ENCODE measurements around the gene MYMK. TPM values are rescaled to one million over a fixed set of nuclear protein-coding genes. Genes with fewer than 3 reads are reported as not detected.

Gene MYMK
- total RNA-seq, 3 donors from 2014 or later (not counting 1 experiment from before 2014, with no cell fraction given): not detected

- Mint-ChIP-seq H3K4me3 (no peak overlapping the region), H3K4me1 (peaks cover 16% of the 10 kb centered on the region in 2 donors), H3K27ac (no peak overlapping the region), H3K9me3 (no peaks in the 10 kb centered on the region), H3K36me3 (no peaks in the 10 kb centered on the region), H3K27me3 (ENCODE audit: low read depth in 2 of 2) (peaks cover 8 to 13% of the 10 kb centered on the region in 2 donors)
- DNase-seq (no peak), ATAC-seq (no peak)
- intact Hi-C loops (cut with micrococcal nuclease): no loop called here
- Histone ChIP-seq H3K27ac (ENCODE audit: low read length) (no peak overlapping the region), H3K27me3 (ENCODE audit: control insufficient read depth, insufficient read depth, low read length) (peaks cover 16% of the 10 kb centered on the region), H3K9me3 (ENCODE audit: control insufficient read depth, insufficient read depth, low read length) (no peaks in the 10 kb centered on the region), H3K36me3 (ENCODE audit: control insufficient read depth, insufficient read depth, low read length) (no peaks in the 10 kb centered on the region), H3K4me3 (ENCODE audit: low read length) (no peak overlapping the region), H3K4me1 (ENCODE audit: control insufficient read depth, insufficient read depth, low read length) (peaks cover 27% of the 10 kb centered on the region)
- WGBS (ENCODE audit: insufficient coverage): 93% methylated on average over 31 of the region's 31 CpGs
- TF ChIP-seq CTCF (IDR thresholded peaks at IDR 0.05): no peak
Measured at GRCh38 chr9:133553973-133554713, 29.4 kb upstream of the MYMK start.

GRCh38 chr9:133553123-133553522, 28.4 kb upstream of the MYMK start:
- no peak overlapping the region for H3K27ac Mint-ChIP-seq
- no peaks in the 10 kb centered on the region for H3K9me3 Mint-ChIP-seq
- DNase-seq: no peak
- Histone ChIP-seq H3K27me3 (ENCODE audit: control insufficient read depth, insufficient read depth, low read length) (peaks cover 16% of the 10 kb centered on the region), H3K27ac (ENCODE audit: low read length) (no peak overlapping the region), H3K36me3 (ENCODE audit: control insufficient read depth, insufficient read depth, low read length) (no peaks in the 10 kb centered on the region), H3K4me1 (ENCODE audit: control insufficient read depth, insufficient read depth, low read length) (peaks cover 17% of the 10 kb centered on the region), H3K4me3 (ENCODE audit: low read length) (no peak overlapping the region), H3K9me3 (ENCODE audit: control insufficient read depth, insufficient read depth, low read length) (no peaks in the 10 kb centered on the region)
- peaks cover 8% of the 10 kb centered on the region in 2 donors for H3K4me1 Mint-ChIP-seq
- no peak for TF ChIP-seq CTCF (IDR thresholded peaks at IDR 0.05)
- no peaks in the 10 kb centered on the region for H3K36me3 Mint-ChIP-seq
- intact Hi-C loops (cut with micrococcal nuclease): no loop called here
- H3K27me3 Mint-ChIP-seq (ENCODE audit: low read depth in 2 of 2): peaks cover 5 to 8% of the 10 kb centered on the region in 2 donors
- ATAC-seq: no peak
- no peak overlapping the region for H3K4me3 Mint-ChIP-seq
- 90% methylated on average over 10 of the region's 10 CpGs for WGBS (ENCODE audit: insufficient coverage)

- Mint-ChIP-seq H3K36me3 (no peaks in the 10 kb centered on the region), H3K27me3 (ENCODE audit: low read depth in 2 of 2) (peaks cover 2 to 8% of the 10 kb centered on the region in 2 donors), H3K27ac (no peak overlapping the region), H3K4me1 (no peaks in the 10 kb centered on the region), H3K4me3 (no peak overlapping the region), H3K9me3 (no peaks in the 10 kb centered on the region)
- ATAC-seq (no peak), DNase-seq (no peak)
- no peak overlapping the region for H3K27ac ChIP-seq (ENCODE audit: low read length)
- no peak for TF ChIP-seq CTCF (IDR thresholded peaks at IDR 0.05)
- intact Hi-C loops (cut with micrococcal nuclease): no loop called here
- no peak overlapping the region for H3K4me3 ChIP-seq (ENCODE audit: low read length)
- no peaks in the 10 kb centered on the region for H3K9me3 ChIP-seq (ENCODE audit: control insufficient read depth, insufficient read depth, low read length)
- no peaks in the 10 kb centered on the region for H3K36me3 ChIP-seq (ENCODE audit: control insufficient read depth, insufficient read depth, low read length)
- WGBS (ENCODE audit: insufficient coverage): 92% methylated on average over 8 of the region's 8 CpGs
- H3K27me3 ChIP-seq (ENCODE audit: control insufficient read depth, insufficient read depth, low read length): peaks cover 16% of the 10 kb centered on the region
- peaks cover 8% of the 10 kb centered on the region for H3K4me1 ChIP-seq (ENCODE audit: control insufficient read depth, insufficient read depth, low read length)
Measured at GRCh38 chr9:133552236-133552635, 27.5 kb upstream of the MYMK start.

GRCh38 chr9:133551446-133551845, 26.7 kb upstream of the MYMK start:
- H3K9me3 Mint-ChIP-seq: no peaks in the 10 kb centered on the region
- H3K27me3 Mint-ChIP-seq (ENCODE audit: low read depth in 2 of 2): peaks cover 2 to 8% of the 10 kb centered on the region in 2 donors
- Histone ChIP-seq H3K9me3 (ENCODE audit: control insufficient read depth, insufficient read depth, low read length) (no peaks in the 10 kb centered on the region), H3K27ac (ENCODE audit: low read length) (no peak overlapping the region), H3K36me3 (ENCODE audit: control insufficient read depth, insufficient read depth, low read length) (no peaks in the 10 kb centered on the region), H3K4me1 (ENCODE audit: control insufficient read depth, insufficient read depth, low read length) (no peaks in the 10 kb centered on the region), H3K4me3 (ENCODE audit: low read length) (no peak overlapping the region), H3K27me3 (ENCODE audit: control insufficient read depth, insufficient read depth, low read length) (peaks cover 10% of the 10 kb centered on the region)
- no peak for TF ChIP-seq CTCF (IDR thresholded peaks at IDR 0.05)
- intact Hi-C loops (cut with micrococcal nuclease): no loop called here
- no peaks in the 10 kb centered on the region for H3K36me3 Mint-ChIP-seq
- 91% methylated on average over 7 of the region's 7 CpGs for WGBS (ENCODE audit: insufficient coverage)
- ATAC-seq (no peak), DNase-seq (no peak)
- no peaks in the 10 kb centered on the region for H3K4me1 Mint-ChIP-seq
- H3K27ac Mint-ChIP-seq: no peak overlapping the region
- H3K4me3 Mint-ChIP-seq: no peak overlapping the region
